OCI-LY7 (cell line): ENCODE data around the gene GGCT. TPM values are rescaled to one million over a fixed set of nuclear protein-coding genes. Genes with fewer than 3 reads are reported as not detected.

Experiments
- BruUV-seq: library from RNA; stranded (reverse); fragments of 400-500 nt; replicated peaks from 2 replicates; lab custom pipeline; 2021; lab: Mats Ljungman, UMichigan
- CTCF ChIA-PET: fragments of 300-600 bp; sonication (Branson Sonifier 250); formaldehyde crosslinking; loops from one replicate; lab custom pipeline; 2022; ENCODE audit warnings: antibody characterized with exemption; ENCODE audit not compliant: unreplicated experiment; lab: Charles Lee
- POLR2A ChIA-PET: fragments of 300-600 bp; sonication (Branson Sonifier 250); formaldehyde crosslinking; loops from one replicate; lab custom pipeline; 2022; ENCODE audit warnings: antibody characterized with exemption; lab: Charles Lee
- DNase-seq: peaks from one replicate; pipeline ENCODE4 v3.0.0-alpha.2; 2015; ENCODE audit warnings: low spot score
- H2AFZ ChIP-seq: fragments of 200-600 bp; sonication (generic), shearing (Covaris generic); 2 replicates; pipeline ENCODE4 v1.6.1; 2014; ENCODE audit warnings: mild to moderate bottlenecking, antibody characterized with exemption, low read length, moderate library complexity
- H3K27ac ChIP-seq: fragments of 200-600 bp; sonication (generic); 2 replicates; pipeline ENCODE4 v1.5.1; 2014; ENCODE audit warnings: mixed run types, low read depth, mild to moderate bottlenecking, moderate library complexity, low read length, inconsistent platforms; ENCODE audit not compliant: poor library complexity, severe bottlenecking
- H3K36me3 ChIP-seq: fragments of 200-600 bp; sonication (generic); 2 replicates; pipeline ENCODE4 v1.6.1; 2014; ENCODE audit warnings: mild to moderate bottlenecking, antibody characterized with exemption, low read length, moderate library complexity, mixed read lengths; ENCODE audit not compliant: insufficient read depth
- H3K4me1 ChIP-seq: fragments of 200-600 bp; sonication (generic); 2 replicates; pipeline ENCODE4 v1.5.1; 2014; ENCODE audit warnings: mild to moderate bottlenecking, low read length; ENCODE audit not compliant: insufficient read depth, poor library complexity, severe bottlenecking
- H3K4me2 ChIP-seq: fragments of 200-600 bp; sonication (generic); 2 replicates; pipeline ENCODE4 v1.6.1; 2014; ENCODE audit warnings: mild to moderate bottlenecking, low read length
- H3K4me3 ChIP-seq: fragments of 200-600 bp; sonication (generic); 2 replicates; pipeline ENCODE4 v1.5.1; 2014; ENCODE audit warnings: mild to moderate bottlenecking, low read depth, low read length; ENCODE audit not compliant: poor library complexity, severe bottlenecking
- H3K79me2 ChIP-seq: fragments of 200-600 bp; sonication (generic); 2 replicates; pipeline ENCODE4 v1.6.1; 2016; ENCODE audit warnings: low read depth, mild to moderate bottlenecking, low read length, moderate library complexity, mixed read lengths; ENCODE audit not compliant: insufficient read depth
- H3K9me2 ChIP-seq: fragments of 200-600 bp; sonication (generic); 2 replicates; pipeline ENCODE4 v1.6.1; 2016; ENCODE audit warnings: mild to moderate bottlenecking, low read length, mixed read lengths; ENCODE audit not compliant: insufficient read depth
- H3K9me3 ChIP-seq: fragments of 200-600 bp; sonication (generic); 2 replicates; pipeline ENCODE4 v1.6.1; 2014; ENCODE audit warnings: mild to moderate bottlenecking, mixed run types, low read length, mixed read lengths
- H4K20me1 ChIP-seq: fragments of 200-600 bp; sonication (generic); 2 replicates; pipeline ENCODE4 v1.6.1; 2014; ENCODE audit warnings: mild to moderate bottlenecking, antibody characterized with exemption, low read length, moderate library complexity, mixed read lengths; ENCODE audit not compliant: insufficient read depth
- EZH2phosphoT487 ChIP-seq: fragments of 200-600 bp; sonication (generic); IDR thresholded peaks from 2 replicates; pipeline ENCODE4 v1.6.1; 2018; ENCODE audit warnings: low read depth, borderline replicate concordance, mild to moderate bottlenecking, mixed run types, antibody characterized with exemption, low read length, moderate library complexity, mixed read lengths
- intact Hi-C: fragments of 100-400 bp; cut with micrococcal nuclease; formaldehyde crosslinking; loops from one replicate; pipeline ENCODE4 v1.10.0; 2022; ENCODE audit not compliant: unreplicated experiment
- total RNA-seq, 2 experiments: library from RNA; depleted of rRNA in 1 of 2; stranded (reverse); fragments of >200 nt in 1 of 2; shearing (Covaris generic) in 1 of 2; gene quantifications; 2 replicates each; pipeline ENCODE4 v1.2.3, GENCODE V29; 2014 to 2022
- TF ChIP-seq, protein P1 (sequence below): fragments of 200-600 bp; sonication (generic); conservative IDR thresholded peaks from 2 replicates; pipeline ENCODE4 v1.5.1; 2014; ENCODE audit warnings: mild to moderate bottlenecking, antibody characterized with exemption, low read length, moderate library complexity, mixed read lengths

The GGCT gene
- total RNA-seq, 2 experiments from 2014 or later: 70.3 to 81.3 TPM

DNA sequence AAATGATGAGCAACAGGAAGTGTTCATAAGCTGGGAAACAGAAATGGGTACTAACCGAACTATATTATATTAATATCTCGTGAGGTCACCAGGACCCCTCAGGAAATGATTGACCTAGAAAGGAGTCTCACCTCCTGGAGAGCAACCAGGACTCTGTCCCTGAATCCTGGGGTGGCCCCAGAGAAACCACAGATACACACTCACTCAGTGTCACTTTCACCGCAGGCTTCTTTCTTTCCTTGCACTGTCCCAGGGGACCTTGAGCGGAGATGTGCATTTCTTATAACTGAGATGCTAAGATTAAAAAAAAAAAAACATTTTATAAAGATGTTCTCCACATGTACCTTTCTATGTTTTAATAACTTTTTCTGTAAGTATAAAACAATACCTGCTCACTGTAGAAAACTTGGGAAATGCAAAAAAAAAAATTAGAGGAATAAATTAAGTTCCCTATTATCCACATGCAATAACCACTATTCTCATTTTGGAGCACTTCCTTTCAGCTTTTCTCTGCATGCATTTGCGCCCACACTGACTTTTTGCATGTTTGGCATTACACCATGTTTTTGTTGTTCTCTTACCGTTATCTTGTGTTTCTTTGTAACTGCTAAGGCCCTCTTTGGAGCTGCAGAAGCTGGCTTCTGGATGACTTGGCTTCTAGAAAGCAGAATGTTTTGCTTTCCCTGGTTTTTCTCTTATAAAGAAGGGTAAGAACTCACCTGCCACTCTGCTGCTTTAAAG is 41.1 kb downstream of the GGCT start:
- Histone ChIP-seq H3K36me3 (no peaks in the 10 kb centered on the region), H3K4me3 (no peak overlapping the region), H4K20me1 (no peaks in the 10 kb centered on the region), H3K79me2 (no peaks in the 10 kb centered on the region), H3K27ac (no peak overlapping the region), H3K4me1 (peaks cover 52% of the 10 kb centered on the region), H3K9me3 (no peaks in the 10 kb centered on the region), H3K9me2 (no peaks in the 10 kb centered on the region), H2AFZ (peak overlapping the region; percentile 39; the same call in 1 of the 2 replicates), H3K4me2 (peak overlapping the region; percentile 29)
- peak; percentile 48 for DNase-seq
- TF ChIP-seq, protein P1, sequence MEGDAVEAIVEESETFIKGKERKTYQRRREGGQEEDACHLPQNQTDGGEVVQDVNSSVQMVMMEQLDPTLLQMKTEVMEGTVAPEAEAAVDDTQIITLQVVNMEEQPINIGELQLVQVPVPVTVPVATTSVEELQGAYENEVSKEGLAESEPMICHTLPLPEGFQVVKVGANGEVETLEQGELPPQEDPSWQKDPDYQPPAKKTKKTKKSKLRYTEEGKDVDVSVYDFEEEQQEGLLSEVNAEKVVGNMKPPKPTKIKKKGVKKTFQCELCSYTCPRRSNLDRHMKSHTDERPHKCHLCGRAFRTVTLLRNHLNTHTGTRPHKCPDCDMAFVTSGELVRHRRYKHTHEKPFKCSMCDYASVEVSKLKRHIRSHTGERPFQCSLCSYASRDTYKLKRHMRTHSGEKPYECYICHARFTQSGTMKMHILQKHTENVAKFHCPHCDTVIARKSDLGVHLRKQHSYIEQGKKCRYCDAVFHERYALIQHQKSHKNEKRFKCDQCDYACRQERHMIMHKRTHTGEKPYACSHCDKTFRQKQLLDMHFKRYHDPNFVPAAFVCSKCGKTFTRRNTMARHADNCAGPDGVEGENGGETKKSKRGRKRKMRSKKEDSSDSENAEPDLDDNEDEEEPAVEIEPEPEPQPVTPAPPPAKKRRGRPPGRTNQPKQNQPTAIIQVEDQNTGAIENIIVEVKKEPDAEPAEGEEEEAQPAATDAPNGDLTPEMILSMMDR: no peak
- TF ChIP-seq EZH2phosphoT487: no peak
- CTCF ChIA-PET: interaction anchor here (0.5 kb wide), 1 partner anchor 184 kb away, joined by 3 read pairs; no protein-coding TSS in a partner anchor
- intact Hi-C loops: no loop called here
- POLR2A ChIA-PET: interaction anchor here (0.7 to 1.7 kb wide), 3 partner anchors 11 to 405 kb away, joined by 3 to 11 read pairs (median 4); no protein-coding TSS in a partner anchor
- BruUV-seq: no TSS peak

DNA sequence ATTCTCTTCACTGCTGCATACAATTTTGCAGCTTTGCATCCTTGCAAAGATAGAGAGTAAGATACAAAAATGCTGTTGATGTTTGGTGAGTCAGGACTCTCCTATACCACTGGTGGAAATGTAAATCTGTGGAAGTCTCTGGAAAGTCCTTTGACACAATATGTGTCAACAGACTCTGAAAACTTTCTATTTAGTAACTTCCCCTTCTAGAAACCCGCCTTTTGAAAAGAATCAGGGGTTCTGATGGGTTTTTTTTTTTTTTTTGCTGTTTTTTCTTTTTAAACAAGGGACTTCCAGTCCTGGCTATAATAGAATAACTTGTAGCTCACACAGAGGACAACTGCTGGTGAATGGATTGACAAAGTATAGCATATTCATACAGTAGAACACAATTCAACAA is 42.5 kb downstream of the GGCT start:
- no peak overlapping the region for H3K4me3 ChIP-seq
- H2AFZ ChIP-seq: no peak overlapping the region
- DNase-seq: no peak
- no TSS peak for BruUV-seq
- H3K4me1 ChIP-seq: peaks cover 39% of the 10 kb centered on the region
- H4K20me1 ChIP-seq: no peaks in the 10 kb centered on the region
- no peaks in the 10 kb centered on the region for H3K9me2 ChIP-seq
- H3K36me3 ChIP-seq: no peaks in the 10 kb centered on the region
- H3K9me3 ChIP-seq: no peaks in the 10 kb centered on the region
- POLR2A ChIA-PET: no interaction called here
- intact Hi-C loops: no loop called here
- CTCF ChIA-PET: no interaction called here
- TF ChIP-seq EZH2phosphoT487: no peak
- TF ChIP-seq, protein P1: no peak
- H3K79me2 ChIP-seq: no peaks in the 10 kb centered on the region
- H3K4me2 ChIP-seq: no peak overlapping the region
- H3K27ac ChIP-seq: no peak overlapping the region

DNA sequence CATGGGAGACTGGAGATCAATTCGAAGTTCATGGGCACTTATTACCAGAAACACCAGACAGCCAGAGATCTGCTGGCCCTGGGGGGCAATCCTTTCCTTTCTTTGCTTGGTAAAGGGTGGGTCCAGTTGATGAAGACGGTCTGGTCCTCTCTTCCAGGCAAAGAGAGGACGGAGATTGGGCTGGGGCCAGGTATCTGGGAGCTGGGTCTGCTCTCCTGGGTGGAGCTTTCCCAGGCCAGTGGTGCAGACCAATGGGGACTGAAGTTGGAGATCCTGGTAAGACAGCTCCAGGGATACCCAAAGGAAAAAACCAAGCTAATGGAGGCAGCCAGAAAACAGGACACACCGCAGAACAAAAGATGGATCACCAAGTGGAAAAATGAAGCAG is 44.4 kb downstream of the GGCT start:
- CTCF ChIA-PET: no interaction called here
- Histone ChIP-seq H3K4me1 (peaks cover 22% of the 10 kb centered on the region), H2AFZ (no peak overlapping the region), H4K20me1 (no peaks in the 10 kb centered on the region), H3K9me2 (no peaks in the 10 kb centered on the region), H3K79me2 (no peaks in the 10 kb centered on the region), H3K4me3 (no peak overlapping the region), H3K4me2 (no peak overlapping the region), H3K36me3 (no peaks in the 10 kb centered on the region), H3K27ac (no peak overlapping the region), H3K9me3 (no peaks in the 10 kb centered on the region)
- BruUV-seq: no TSS peak
- TF ChIP-seq, protein P1: no peak
- TF ChIP-seq EZH2phosphoT487: no peak
- POLR2A ChIA-PET: interaction anchor here (0.9 to 1.5 kb wide), 2 partner anchors 18 to 326 kb away, joined by 3 read pairs; partner anchors contain the start of gene NOD1
- no peak for DNase-seq
- intact Hi-C loops: no loop called here
